Activated naive CD8-positive, alpha-beta T cell treated with anti-CD3 and anti-CD28 coated beads, Interleukin-2, amount 50 U/mL, for 16 hours (primary cell): Measurements from ENCODE around the gene NBEAL2.

ENCODE experiments used
- DNase-seq: peaks from one replicate; pipeline ENCODE4 v3.0.0-alpha.2; 2020; ENCODE audit warnings: low read depth, low spot score

The NBEAL2 gene

DNA sequence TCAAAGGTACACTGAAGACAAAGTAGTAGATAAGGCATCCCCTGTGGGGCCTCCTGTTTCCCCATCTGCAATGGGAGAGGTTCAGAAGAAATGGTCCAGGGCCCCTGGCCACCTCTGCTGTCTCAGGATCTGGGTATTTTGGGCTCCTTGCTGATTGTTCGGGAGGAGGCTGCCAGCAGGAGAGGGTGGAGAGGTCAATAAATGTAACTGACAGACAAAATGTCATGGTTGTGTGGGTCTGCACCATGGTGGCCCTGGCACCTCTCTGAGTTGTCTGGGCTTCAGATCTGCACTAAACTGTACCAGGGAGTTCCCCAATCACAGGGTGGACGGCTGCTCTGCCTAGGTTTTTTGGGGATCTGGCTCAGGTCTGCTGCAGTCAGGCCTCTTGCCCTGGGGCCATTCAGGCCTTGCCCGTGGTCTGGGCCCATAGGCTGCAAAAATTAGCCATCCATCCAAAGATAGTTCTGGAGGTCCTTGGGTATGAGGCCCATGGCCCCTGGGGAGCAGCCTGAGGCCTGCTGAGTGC is 7.4 kb downstream of the NBEAL2 start:
- no peak for DNase-seq

- DNase-seq, result no peak
Observed at GRCh38 chr3:46987319-46987742, 7.9 kb downstream of the NBEAL2 start.

DNA sequence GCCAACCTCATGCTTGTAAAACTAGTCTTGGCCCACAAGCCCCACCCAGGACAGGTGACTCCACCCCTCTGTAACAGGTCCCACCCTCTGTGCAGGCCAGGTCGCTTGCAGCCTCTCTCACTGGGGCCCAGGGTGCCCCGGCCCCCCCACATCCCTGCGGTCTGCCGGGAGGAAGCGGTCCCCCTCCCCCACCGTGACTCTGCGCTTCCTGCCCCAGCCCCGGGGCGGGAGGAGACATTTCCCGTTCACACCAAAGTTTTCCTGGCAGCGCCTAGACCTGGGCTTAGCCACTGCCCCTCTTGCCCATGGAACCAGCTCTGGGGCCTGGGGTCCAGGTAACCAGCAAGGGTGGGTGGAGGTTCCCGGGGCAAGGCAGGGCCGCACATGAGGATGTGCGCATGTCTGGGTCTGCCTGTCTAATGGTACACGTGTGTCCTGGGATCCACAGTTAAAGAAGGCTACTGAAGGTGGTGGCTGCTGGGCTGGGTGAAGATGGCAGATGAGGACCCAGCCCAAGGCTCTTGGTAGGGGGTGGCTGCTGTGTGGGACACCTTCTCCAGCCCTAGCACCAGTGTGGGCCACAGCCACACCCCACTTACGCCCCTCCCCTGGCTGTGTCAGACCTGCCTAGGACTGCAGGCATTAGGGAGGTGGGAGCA is 8.4 kb downstream of the NBEAL2 start:
- peak; percentile 55 for DNase-seq

DNA sequence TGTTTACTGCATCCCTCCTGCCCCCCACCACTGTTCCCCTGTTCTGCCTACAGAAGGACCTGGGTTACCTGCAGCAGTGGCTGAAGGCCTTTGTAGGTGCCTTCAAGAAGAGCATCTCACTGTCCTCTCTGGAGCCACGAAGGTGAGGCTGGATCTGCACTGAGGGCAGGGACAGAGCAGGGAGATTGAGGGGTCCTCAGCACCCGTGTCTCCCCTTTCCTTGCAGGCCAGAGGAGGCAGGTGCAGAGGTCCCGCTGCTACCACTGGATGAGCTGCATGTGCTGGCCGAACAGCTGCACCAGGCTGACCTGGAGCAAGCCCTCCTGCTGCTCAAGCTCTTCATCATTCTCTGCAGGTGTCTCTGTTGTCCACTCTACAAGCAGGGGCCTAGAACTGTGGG is 9.2 kb downstream of the NBEAL2 start:
- no peak for DNase-seq

- no peak for DNase-seq
Observed at GRCh38 chr3:46989146-46989810, 9.8 kb downstream of the NBEAL2 start.

- no peak for DNase-seq
Observed at GRCh38 chr3:46990573-46991374, 11.3 kb downstream of the NBEAL2 start.

- DNase-seq, result no peak
Observed at GRCh38 chr3:46991406-46992165, 12.1 kb downstream of the NBEAL2 start.

DNA sequence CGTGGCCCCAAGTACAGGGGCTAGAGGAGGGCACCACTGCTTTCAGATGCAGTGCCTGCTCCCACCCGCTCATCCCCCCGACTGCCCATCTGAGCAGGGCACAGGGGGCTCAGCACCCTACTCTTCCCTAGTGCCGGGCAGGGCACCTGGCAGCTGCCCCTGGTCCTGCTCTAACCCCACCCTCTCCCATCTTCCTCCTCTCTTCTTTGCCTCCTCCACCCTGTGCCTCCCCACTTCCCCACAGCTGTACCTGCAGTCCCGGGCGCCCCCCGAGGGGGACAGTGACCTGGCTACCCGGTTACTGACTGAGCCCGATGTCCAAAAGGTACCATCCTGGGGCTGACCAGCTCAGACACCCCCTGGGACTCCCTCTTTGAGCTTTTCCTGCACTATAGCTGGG is 12.8 kb downstream of the NBEAL2 start:
- DNase-seq, result no peak

DNA sequence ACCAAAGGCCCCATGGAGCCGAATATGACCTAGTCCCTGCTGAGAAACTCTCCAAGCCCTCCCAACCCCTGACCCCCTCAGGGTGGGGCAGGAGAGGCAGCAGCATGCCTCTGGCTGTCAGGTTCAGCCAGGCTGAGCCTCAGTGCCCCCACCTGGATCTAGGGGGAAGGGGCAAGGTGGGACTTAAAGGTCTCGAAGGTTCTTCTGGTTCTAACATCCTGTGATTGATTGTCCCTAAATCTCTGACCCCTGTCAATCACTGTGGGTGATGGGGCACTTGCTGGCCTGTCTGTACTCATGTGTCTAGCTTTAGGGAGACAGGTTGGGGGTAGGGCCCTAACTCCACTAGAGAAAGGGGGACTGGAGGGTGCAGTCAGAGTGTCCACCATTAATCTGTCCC is 13.8 kb downstream of the NBEAL2 start:
- no peak for DNase-seq

- no peak for DNase-seq
Observed at GRCh38 chr3:46993986-46994385, 14.5 kb downstream of the NBEAL2 start.

DNA sequence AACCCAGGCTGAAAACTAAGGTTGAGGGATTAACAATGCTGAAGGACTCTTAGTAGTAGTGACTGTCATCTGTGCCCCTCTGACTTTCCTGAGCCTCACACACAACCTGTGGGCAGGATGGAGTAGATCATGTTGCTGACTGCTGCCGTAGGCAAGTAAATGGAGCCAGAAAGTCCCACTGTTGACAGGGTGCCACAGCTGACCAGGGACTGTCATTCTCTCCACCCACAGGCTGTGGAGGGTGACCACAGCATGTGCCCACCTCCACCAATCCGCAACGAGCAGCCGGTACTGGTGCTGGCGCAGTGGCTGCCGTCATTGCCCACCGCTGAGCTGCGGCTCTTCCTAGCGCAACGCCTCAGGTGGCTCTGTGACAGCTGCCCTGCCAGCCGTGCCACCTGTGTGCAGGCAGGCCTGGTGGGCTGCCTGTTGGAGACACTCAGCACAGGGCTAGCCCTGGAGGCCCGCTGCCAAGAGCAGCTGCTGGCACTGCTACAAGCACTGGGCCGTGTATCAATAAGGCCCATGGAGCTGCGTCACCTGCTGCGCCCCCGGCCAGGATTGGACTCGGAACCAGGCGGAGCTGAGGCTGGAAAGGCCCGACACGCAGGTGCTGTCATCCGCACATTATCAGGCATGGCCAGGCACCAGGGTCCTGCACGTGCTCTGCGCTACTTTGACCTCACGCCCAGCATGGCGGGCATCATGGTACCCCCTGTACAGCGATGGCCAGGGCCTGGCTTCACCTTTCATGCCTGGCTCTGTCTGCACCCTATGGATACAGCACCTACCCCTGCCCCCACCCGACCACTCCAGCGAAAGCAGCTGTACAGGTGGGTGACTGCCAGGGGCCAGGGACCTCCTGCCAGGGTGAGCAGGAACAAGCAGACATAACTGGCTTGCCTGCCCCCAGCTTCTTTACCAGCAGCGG is 15.6 kb downstream of the NBEAL2 start:
- no peak for DNase-seq

- DNase-seq, result no peak
Observed at GRCh38 chr3:46995901-46996562, 16.6 kb downstream of the NBEAL2 start.

DNA sequence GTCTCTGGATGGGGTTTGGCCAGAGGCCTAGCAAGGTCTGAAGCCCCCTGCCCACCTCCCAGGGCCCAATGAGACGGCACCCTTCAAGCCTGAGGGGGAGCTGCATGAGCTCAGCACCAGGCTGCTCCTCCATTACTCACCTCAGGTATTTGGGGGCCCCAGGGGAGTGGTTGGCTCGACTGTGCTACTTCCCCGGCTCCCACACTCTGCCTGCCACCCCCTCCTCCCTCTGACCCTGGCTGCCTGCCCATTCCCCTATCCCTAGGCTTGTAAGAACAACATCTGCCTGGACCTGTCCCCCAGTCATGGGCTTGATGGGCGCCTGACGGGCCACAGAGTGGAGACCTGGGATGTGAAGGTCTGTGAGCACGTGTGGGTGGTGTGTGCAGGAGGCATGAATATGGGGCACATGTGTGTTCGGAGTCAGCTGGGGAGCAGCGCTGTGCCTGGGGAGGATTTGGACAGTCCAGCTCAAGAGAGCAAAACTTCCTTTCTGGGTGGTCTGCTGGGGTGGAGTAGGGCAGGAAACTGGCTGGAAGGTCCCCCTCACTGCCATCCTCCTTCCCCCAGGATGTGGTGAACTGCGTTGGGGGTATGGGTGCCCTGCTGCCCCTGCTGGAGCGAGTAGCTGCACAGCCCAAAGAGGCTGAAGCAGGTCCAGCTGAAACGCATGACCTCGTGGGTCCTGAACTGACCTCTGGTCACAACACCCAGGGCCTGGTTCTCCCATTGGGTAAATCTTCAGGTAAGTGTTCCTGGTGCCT is 17.4 kb downstream of the NBEAL2 start:
- no peak for DNase-seq

- no peak for DNase-seq
Observed at GRCh38 chr3:46997453-46998091, 18.1 kb downstream of the NBEAL2 start.

DNA sequence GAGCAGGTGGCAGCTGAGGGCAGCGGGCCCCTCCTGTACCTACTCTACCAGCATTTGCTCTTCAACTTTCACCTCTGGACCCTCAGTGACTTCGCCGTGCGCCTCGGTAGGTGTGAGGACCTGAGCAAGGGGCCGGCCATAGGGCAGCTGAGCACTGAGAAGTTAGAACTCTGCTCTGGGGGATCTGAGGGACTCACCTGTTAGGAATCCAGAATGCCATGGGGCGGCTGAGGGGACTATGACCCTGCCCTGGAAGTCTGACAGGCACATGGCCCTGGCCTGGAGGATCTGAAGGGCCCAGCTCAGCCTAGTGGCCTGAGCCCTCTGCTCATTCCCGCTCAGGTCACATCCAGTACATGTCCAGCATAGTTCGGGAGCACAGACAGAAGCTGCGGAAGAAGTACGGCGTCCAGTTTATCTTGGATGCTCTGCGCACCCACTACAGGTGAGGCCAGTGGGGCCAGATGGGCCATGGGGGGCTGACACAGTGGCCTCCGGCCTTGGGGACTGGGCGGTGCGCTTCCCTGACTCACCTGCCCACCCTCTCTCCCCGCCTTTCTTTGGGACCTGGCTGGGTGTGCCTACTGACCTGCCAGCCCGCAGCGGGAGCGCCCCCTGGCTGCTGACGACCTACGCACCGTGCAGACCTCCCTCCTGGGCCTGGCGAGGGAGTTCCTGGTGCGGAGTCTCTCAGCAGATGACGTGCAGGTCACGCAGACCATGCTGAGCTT is 18.8 kb downstream of the NBEAL2 start:
- DNase-seq, result peak; percentile 60

GRCh38 chr3:46998852-46999515 is 19.5 kb downstream of the NBEAL2 start:
- DNase-seq, result no peak

DNA sequence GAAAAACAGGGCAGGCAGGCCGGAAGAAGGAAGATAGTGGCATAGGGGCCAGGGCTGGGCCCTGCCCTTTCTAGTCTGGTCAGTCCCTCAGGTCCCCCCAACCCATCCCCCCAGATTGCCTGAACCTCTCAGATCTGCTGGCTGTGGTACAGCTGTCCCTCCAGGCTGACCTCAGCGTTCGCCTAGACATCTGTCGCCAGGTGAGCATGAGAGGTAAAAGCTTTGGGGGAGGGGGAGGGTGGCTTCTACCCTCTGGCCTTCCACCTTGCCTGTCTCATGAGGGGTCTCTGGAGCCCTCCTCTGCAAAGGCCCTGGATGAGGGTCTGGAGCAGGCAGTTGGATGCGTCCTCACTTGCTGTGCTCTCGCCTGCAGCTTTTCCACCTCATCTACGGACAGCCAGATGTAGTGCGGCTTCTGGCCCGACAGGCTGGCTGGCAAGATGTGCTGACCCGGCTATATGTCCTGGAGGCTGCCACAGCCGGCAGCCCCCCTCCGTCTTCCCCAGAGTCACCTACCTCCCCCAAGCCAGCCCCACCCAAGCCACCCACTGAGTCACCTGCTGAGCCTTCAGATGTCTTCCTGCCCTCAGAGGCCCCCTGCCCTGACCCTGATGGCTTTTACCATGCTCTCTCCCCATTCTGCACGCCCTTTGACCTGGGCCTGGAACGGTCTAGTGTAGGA is 20.2 kb downstream of the NBEAL2 start:
- DNase-seq, result no peak
